GM21360 (cell line): ENCODE results near the gene NPNT.

Source experiments
- ATAC-seq: cut with Tn5 transposase; IDR thresholded peaks from one replicate; pipeline ENCODE4 v1.9.1; 2021; ENCODE audit warnings: mild to moderate bottlenecking, moderate library complexity; ENCODE audit not compliant: unreplicated experiment

NPNT gene

DNA sequence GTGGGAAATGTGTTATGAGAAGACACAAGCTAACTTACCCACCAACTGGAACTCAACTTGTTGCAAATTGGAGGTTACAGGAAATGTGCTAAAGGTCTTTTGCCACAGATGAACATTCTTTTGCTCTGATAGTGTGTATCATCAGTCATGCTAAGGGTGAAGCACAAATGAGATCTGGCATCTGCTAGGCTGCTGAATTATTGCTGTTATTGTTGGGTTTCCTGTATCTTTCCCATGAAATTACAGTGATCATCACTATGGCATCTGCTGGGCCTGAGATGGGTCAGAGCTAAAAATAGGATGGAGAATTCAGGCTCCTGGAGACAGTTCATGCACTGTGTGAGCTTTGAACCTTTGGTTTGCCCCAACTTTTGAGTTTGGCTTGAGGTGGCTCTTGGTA, 124.5 kb downstream of the NPNT start:
- ATAC-seq, result no peak
